AG09309 (cell line): ENCODE measurements around the gene TUBGCP3.
A peak's percentile ranks its signal among the peaks of the same experiment; 100 is the strongest.

ENCODE experiments used
- DNase-seq: peaks from one replicate; pipeline ENCODE4 v3.0.0-alpha.2; 2010; ENCODE audit warnings: low read depth
- H3K4me3 ChIP-seq: 2 replicates; pipeline ENCODE4 v1.5.1; 2011; ENCODE audit warnings: mild to moderate bottlenecking, low read depth, low read length, moderate library complexity; ENCODE audit not compliant: control insufficient read depth
- CTCF ChIP-seq: IDR thresholded peaks from 2 replicates; pipeline ENCODE4 v1.5.1; 2011; ENCODE audit warnings: mild to moderate bottlenecking, low read depth, low read length, inconsistent platforms; ENCODE audit not compliant: insufficient read depth, control insufficient read depth; ENCODE audit errors: missing control alignments

TUBGCP3 gene

GRCh38 chr13:112447306-112447705, 140.6 kb downstream of the TUBGCP3 start:
- TF ChIP-seq CTCF: no peak
- no peak for DNase-seq
- no peak overlapping the region for H3K4me3 ChIP-seq

- no peak for TF ChIP-seq CTCF
- no peak overlapping the region for H3K4me3 ChIP-seq
- DNase-seq: no peak
Observed at GRCh38 chr13:112446867-112447266, 141.1 kb downstream of the TUBGCP3 start.

GRCh38 chr13:112446347-112446861, 141.5 kb downstream of the TUBGCP3 start:
- no peak overlapping the region for H3K4me3 ChIP-seq
- TF ChIP-seq CTCF: no peak
- DNase-seq: no peak

DNA sequence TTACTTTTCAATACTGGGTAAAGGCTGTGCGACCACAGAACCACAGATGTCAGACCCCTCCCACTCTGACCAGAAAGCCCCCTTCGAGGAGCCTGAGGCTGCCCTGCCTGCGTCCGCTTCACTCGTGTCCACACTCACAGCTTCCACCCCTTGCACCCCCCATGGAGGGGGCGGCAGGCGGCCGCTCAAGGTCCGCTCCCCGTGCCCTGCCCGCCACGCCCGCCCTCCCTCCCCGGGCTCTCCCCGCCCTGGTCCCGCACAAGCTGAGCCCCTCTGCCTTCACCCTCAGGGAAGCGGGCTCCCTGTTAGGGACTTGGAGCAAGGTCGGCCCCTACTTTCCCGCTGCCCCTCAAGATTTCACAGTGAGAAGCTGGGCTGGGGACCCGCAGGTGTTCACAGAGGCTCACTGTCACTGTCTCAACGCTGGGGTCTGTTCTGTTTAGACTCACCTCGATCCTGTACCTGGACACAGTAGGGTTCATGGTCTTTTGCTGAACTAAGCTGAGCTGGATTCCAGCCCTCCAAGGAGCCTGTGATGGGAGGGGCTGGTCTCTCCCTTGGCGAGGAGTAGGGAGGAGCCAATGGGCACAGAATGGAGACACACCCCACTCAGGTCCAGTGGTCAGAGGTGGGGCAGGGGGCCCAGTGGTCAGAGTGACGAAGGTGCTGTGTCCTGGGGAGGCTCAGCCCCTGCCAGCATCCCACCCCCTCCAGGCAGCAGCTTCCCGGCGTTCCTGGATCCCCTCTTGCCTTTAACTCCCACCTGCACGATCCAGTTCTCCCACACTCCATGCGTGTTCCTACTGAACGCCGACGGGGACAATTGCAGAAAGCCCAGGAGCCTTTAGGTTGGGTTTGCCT, 142.3 kb downstream of the TUBGCP3 start:
- no peak overlapping the region for H3K4me3 ChIP-seq
- no peak for DNase-seq
- TF ChIP-seq CTCF: no peak

- DNase-seq: no peak
- no peak for TF ChIP-seq CTCF
- no peak overlapping the region for H3K4me3 ChIP-seq
Observed at GRCh38 chr13:112444416-112445399, 143.2 kb downstream of the TUBGCP3 start.

DNA sequence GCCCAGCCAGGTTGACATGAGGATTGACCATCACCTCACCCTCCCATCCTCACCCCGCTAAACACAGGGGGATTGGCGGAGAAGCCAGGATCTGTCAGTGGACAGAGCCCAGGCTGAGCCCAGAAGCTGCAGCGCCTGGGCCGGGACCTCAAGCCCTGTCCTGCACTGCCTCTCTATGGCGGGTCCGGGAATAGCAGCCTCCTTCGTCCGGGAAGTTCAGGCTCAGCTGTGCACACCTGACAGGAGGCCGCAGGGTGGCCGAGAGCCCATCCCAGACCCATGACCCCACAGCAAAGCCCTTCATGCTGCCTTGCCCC, 144.0 kb downstream of the TUBGCP3 start:
- no peak for DNase-seq
- TF ChIP-seq CTCF: peak; percentile 88
- H3K4me3 ChIP-seq: no peak overlapping the region
